GM19035 (cell line): ENCODE results near the gene GNB1L.

ENCODE experiments used
- ATAC-seq: cut with Tn5 transposase; IDR thresholded peaks from one replicate; pipeline ENCODE4 v1.9.1; 2021; ENCODE audit not compliant: unreplicated experiment

Gene GNB1L, protein sequence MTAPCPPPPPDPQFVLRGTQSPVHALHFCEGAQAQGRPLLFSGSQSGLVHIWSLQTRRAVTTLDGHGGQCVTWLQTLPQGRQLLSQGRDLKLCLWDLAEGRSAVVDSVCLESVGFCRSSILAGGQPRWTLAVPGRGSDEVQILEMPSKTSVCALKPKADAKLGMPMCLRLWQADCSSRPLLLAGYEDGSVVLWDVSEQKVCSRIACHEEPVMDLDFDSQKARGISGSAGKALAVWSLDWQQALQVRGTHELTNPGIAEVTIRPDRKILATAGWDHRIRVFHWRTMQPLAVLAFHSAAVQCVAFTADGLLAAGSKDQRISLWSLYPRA

DNA sequence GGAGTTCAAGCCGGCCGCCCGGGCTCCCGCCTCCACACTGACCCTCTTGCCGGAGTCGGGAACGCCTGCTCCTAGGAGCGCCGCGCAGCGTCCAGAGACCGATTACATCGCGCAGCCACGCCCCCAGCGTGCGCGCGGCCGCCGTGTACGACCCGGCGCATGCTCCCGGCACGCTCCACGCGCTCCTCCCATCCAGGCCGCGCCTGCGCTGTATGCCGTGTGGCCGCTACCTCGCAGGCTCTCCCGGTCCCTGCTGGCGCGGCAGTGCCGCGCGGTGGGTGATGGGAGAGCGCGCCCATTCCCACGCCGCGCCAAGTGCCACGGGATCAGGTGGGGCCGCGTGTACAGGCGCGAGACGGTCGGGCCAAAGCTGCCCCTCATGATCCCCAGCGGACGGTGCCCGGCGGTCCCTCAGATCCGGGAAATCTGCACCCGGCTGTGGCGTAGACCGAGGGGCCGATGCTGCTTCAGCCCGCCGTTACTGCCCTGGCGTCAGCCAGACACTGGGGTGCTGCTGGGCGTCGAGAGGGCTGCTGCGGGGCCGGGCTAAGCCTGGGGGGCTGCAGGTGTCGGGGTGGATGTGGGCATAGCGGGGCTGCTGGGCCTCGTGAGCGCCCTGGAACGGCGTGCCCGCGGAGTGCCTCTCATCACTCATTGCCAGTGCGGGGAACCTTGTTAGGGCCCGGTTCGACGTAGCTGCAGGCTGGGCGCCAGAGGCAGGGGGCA, at the start of gene GNB1L, which contains the start of gene RTL10:
TSS of gene GNB1L (minus strand) at position 97 of the 726 bp plus-strand sequence. CDS start 33,519 bp downstream, outside the sequence.
TSS of gene RTL10 (minus strand) at position 97 of the 726 bp plus-strand sequence. CDS start 2,613 bp downstream, outside the sequence.
- peak; percentile 83 for ATAC-seq

DNA sequence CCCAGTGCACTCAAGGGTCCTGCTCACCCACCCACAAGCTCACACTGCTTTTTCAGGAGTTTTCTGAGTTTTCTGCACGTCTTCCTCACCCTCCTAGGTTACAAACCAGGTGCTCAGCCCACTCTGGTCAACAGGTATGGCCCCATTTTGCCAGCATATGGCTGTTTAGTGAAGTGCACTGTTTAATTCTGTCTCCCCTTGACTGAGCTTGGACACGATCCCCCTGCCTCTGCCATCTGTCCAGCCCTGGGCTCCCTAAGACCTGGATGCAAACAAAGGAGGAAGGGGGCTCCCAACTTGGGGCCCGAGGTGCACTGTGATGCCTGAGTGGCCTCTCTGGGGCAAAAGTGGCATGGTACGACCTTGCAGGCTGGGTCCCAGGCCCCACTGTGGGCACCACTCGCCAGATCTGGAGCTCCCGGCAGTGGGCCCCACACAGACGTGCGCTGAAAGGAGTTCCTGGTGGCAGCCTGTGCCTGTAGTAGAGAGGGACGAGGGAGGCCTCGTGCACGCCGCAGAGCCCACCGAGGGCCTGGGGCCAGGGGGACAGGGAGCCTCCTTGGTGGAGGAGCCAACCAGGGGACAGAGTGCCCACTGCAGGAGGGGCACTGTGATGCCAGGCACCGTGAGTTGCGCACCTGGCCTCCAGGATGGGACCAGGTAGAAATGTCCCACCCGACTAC, 49.6 kb upstream of the GNB1L start:
- no peak for ATAC-seq

DNA sequence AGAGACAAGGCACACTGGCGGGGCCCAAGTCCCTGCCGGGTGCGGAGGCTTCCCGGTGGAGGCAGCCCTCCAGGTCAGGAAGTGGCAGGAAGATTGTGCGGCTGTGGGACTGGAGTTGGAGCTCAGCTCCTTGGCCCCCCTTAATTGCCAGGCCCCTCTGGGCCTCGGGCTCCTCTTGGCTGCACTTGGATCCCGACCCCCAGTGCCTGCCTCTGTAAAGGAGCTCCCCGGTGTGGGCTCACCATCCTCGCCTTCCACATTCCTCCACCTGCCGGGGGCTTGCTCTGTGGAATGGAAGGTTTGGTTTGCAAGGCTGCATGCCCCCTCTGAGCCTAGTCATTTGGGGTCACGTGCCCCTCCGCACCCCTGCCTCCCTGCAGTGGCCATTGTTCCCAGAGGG, 48.8 kb upstream of the GNB1L start:
- ATAC-seq, result no peak

DNA sequence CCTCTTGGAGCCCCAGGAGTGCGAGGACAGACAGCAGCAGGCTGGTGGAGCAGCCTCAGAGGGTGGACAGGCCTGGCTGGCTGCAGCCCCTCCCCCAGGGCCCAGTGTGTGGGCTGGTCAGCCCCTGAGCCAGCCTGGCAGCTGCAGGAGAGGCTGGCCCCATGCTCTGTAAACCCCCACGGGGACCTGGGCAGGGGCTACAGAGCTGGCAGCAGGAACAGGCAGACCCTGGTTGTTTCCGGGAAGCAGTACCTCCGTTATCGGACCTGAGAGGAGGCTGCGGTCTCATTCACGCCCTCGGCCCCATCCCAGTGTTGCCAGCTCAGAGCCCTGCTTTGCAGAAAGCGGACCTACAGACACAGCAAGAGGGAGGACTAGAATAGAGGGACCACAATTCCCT, 48.4 kb upstream of the GNB1L start:
- ATAC-seq, result no peak

DNA sequence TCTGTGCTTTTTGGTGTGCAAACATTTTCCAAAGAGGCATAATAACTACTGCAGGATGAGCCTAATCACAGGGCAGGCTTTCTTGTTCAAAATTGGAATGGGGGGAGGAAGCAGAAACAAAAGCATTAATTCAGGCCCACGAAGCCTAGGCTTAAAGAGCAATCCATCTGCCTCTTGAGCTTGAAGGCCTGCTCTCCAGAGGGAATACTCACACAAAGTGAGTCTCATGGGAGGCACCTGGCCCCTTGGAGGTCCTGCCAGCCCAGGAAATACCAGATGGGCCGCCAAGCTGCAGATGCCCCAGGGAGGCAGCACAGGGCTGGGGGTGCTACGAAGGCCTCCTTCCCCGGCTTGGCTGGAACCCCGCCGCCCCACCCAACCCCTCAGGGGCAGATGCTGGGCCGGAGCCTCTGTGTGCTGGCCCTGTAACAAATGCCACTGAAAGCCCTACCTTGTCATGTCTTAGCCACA, 47.6 kb upstream of the GNB1L start:
- no peak for ATAC-seq

DNA sequence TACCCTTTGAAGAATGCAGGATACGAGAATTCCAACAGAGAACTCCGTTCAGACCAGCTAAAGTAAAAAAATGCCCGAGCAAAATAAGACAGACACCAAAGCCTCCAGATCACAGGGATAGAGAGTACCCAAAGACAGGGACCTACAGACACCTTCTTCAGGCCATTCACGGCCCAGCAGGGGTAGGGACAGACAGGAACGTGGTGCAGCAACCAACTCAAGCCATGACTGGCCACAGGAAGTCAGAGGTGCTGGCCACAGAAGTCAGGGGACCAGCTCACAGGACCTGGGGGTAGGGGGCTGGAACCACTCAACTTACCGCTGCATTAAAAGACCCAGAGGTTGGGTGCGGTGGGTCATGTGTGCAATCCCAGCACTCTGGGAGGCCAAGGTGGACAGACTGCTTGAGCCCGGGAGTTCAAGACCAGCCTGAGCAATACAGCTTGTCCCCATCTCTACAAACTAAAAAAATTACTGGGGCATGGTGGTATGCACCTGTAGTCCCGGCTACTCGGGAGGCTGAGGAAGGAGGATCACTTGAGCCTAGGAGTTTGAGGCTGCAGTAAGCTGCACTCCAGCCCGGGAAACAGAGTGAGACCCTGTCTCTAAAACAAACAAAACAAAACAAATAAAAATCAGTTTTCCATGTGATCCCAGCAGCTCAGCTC, 47.0 kb upstream of the GNB1L start:
- ATAC-seq, result no peak

DNA sequence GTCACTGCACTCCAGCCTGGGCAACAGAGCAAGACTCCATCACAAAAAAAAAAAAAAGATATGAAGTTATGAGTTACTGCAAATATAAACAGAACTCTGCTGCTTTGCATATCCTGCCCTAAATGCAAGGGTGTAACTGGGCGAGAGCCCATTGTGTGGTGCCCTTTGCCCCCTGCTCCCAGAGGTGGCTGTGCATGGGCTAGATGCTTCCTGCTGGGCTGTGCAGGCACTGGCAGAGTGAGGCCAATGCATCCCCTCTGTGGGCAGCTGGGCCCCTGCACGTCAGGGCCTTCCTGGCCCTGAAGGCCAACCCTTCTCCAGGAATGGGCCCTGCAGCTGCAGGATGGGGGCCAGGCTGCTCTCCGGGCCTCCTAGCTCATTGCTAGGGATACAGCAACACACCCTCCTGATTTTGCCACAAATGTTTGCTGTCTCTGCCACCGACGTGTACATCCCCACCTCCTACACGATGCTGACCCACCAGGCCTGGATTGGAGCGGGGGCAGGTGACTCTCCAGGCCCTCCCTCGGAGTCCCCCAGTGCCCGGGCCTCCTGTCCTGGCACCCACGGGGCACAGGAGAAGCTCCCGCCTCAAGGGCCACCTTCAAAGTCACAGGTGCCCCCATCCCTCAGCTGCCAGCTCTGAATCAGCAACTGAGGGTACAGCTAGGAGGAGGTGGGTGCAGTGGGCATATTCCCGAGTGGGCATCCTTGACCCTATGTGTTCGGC, 46.2 kb upstream of the GNB1L start:
- ATAC-seq, result no peak

DNA sequence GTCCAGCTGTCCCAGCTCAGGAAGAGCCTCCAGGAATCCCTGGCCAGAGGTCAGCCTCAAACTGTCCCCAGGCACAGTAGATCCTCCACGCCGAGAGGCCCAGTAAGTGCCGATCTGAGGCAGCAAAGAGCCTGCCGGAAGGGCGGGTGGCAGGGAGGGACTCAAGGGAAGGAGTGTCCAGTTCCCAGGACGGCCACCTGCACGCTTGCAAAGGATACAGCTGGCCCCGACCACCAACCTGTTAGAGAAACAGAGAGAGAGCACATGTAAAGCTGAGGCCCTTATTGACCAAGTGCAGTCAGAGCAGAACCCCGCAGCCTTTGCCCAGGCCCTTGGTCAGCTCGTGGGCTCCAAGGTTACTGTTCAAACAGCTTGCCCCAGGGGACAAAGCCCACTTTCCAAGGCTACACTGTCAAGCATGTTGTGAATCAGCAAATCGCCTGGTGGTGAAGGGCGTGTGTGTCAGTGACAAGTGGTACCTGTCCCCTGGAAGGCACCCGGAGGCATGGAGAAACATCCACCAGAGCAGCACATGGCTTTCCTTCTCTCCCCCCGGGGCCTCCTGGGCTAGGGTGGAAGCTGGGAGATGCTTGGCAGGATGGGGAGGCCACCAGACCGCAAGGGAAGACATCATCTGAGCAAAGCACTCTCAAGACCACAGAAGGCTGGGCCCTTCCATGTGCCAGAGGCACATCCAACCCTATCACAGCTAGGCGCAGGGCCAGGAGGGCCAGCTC, 44.3 kb upstream of the GNB1L start:
- no peak for ATAC-seq

DNA sequence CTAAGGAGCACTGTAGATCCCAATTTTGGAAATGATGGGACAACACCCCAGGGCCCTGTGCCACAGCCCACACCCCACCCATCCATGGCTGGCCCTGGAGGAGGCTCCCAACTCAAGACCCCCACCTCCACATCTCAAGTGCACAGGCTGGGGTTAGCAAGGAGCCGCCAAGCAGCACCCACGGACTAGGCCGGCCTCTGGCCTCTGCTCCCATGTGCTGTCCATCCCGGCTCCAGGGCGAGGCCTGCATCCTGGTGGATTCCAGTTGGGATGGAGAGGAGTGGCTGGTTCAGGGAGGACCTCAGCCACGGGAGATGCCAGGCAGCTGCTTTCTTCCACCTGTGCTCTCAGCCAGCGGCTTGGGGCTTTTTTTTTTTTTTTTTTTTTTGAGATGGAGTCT, 43.5 kb upstream of the GNB1L start:
- ATAC-seq, result no peak

DNA sequence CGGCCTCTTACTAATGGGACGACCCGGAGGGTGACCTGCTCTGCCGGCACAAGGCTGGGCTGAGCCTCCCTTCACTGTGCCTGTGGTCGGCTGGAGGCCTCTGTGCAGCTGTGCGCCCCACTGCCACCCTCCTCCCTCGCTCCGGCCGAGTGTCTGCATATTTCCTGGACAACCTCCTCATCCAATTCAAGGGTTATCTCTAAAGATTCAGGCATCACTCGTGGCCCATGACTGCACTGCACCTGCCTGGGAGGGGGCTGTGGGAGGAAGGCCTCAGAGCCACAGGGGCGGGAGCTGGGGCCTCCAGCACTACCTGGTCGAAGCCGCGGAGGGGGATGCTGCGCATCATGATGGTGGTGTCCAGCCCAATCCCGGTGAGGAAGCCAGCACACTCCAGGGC, 43.1 kb upstream of the GNB1L start:
- no peak for ATAC-seq

DNA sequence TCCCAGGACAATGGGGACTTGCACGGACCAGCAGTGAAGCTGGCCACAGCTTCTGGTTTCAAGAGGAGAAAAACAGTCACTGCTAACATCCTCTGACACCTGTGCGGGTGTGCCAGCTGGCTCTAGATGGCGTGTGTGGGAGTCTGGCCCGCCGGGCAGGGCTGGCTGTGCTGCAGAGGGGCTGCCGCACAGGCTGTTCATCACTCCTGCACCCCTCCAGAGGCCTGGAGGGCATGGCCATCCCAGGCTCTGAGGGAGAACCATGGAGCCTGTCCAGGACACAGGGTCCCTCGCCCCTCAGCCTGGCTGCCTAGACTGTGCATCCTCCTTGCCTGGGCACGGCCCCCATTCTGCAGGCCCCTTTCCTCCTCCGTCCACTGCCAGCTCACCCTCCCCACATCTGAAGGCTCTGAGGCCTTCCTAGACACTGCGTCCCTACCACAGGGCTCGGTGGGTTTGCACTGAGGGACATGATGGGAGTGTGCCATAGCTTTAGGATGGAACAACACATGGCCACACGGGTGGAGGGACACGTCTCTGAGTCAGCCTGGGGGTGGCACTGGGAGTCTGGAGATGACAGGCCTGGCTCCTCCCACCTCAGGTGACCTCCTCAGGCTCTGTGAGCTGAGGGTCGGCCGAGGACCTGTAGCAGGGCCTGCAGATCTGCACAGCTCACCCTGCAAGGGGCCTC, 42.1 kb upstream of the GNB1L start:
- no peak for ATAC-seq

DNA sequence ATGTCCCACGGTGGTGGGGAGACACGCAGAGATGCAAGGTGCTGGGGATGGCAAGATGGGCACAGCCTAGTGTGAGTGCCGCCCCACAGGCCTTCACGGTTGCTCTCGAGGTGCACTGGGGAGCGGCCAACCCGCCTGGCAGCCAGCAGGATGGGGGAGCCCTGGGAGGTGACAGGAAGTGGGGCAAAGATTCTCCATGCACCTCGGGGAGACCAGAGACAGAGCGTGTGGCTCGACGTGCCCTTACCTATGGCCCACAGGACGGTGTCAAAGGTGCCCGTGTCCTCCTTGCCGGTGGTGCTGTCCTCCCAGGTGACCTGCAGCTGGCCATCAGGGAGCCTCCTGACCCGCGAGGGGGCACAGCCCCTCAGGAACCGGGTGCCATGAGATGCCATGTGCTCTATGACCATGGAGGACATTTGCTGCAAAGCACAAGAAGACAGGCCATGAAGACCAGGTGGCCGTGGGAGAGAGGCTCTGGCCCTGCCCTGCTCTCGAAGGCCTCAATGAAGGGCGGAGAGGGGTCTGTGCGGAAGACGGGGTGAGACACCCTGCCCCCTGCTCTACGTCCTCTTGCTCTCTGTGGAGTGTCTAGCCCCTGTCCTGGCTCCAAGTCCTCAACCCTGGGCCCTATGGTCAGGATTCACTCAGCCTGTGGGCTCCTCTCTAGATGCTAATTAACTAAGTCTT, 40.6 kb upstream of the GNB1L start:
- no peak for ATAC-seq

DNA sequence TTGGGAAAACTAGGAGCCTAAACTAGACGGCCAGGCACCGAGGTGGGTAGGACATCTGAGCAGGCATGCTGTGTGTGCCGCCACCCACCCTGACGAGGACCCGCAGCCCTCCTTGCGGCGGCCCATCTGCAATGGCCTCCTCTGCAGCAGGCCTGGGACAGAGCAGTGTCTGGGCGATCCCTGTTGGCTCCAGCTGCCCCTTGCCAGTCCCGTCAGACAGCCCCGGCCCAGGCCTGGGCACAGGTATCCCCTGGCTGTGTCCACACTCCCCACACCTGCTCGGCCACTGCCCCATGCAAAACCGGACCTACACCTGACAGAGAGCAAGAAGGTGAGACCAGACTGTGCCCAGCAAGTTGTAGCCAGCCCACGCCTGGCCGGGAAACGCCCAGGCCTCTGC, 38.7 kb upstream of the GNB1L start:
- no peak for ATAC-seq

DNA sequence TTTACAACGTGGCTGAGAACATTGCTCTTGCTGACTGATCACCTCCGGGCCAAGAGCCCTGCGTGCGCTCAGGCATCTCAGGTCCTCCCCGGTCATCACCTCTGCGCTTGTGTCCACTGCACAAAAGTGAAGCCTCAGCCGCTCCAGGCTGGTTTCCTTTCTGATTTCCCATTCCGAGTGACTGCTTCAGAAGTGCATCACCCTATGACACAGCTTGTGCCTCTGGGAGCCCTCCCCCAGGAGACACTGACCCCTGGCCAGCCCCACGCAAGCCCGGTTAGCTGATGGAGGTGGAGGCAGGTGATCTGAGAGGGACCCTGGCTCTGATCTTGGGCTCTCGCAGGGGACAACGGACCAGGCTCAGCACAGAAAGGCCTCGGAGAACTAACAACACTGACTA, 38.3 kb upstream of the GNB1L start:
- no peak for ATAC-seq

DNA sequence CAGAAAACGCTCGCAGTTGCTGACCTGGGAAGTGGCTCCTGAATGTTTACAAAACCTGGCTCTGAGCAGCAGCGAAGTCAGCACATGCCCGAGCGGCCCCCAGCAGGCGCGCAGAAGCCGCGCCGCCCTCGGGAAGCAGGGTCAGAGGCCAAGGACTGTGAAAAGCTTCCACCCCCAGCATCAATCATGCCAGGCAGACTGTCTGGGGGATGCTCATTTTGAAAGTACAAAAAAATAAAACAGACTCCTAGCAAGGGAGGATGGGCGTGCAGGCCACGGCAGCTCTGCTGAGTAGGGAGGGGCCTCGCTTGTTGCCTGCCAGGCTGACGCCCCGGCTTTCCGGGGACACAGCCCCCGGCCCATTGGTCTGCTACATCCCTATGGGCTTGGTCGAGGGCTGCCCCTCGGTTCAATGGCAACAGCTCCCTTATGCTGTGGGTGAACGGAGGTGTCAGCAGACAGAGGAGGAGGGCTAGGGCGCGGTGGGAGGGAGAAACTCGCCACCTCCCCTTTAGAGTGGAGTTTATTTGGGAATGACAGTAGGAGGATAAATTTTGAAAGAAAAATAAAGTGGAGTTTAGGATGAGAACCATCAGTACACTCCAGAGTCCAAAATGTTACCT, 37.7 kb upstream of the GNB1L start:
- no peak for ATAC-seq

DNA sequence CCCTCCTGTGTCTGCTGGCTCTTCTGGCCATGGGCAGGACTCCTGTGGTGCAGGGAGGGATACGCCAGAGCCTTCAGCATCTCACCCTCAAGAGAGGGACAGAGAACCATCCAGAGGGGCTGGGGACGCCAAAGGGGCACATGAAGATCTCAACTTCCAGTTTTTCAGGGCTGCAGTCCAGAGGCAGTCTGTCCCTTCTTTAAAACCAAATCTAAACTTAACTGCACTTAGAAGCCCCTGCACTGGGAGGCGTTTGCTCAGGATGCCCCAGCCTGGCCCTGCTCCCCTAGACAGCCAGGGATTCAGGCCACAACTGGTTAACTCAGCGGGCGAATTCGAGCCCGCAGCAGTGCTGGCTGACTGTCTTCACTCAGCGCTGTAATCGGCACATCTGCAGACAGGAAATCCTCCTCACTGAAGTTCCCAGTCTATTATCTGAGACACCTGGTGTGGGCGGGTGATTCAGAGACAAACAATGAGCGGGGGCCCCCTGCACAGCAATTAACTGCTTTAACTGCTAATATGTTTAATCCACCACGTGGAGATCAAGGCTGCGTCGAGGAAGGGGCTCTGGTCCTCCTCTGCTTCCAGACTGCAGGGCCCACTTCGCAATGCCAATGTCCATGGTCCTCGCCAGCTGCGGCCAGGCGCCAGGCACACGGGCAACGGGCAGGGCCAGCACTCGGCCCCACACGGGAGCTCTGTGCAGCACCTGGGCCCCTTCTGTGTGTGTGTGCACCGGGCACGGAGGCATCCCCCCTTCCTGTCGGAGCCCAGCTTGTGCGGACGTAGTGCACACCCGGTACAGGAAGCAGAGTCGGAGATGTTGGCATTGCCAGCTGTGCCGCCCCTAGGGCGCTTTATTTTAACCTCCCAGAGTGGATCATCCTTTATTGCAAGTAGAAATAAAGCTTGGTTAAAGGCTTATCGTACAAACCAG, 36.9 kb upstream of the GNB1L start:
- no peak for ATAC-seq
